HCT116 (cell line): ENCODE results near the gene LSAMP. TPM values are rescaled to one million over a fixed set of nuclear protein-coding genes. Genes with fewer than 3 reads are reported as not detected.

Experiments used
- ATAC-seq: fragments of 200-7000 bp; cut with Tn5 transposase; 2 replicates; pipeline ENCODE4 v1.9.1; 2020; ENCODE audit warnings: mild to moderate bottlenecking, moderate library complexity
- BruUV-seq: library from RNA; stranded (reverse); fragments of 400-500 nt; replicated peaks from 2 replicates; lab custom pipeline; 2021; lab: Mats Ljungman, UMichigan
- CTCF ChIA-PET: fragments of 300-600 bp; sonication (Branson Sonifier 250); formaldehyde crosslinking; loops from one replicate; lab custom pipeline; 2021; ENCODE audit warnings: antibody characterized with exemption; lab: Charles Lee
- POLR2A ChIA-PET: fragments of 300-600, 350-600 bp; sonication (Branson Sonifier 250); formaldehyde crosslinking; loops from one replicate; lab custom pipeline; 2021; ENCODE audit warnings: antibody characterized with exemption; lab: Charles Lee
- RAD21 ChIA-PET, 2 experiments: fragments of 300-600 bp; sonication (Branson Sonifier 250); formaldehyde crosslinking; loops; one replicate each; lab custom pipeline; 2023; ENCODE audit warnings: low total read pairs in 2 of 2; ENCODE audit not compliant: uncharacterized antibody in 2 of 2, unreplicated experiment in 2 of 2, low non-redundant PET in 1 of 2; lab: Charles Lee
- DNase-seq: peaks from one replicate; pipeline ENCODE4 v3.0.0-alpha.2; 2010; ENCODE audit warnings: low read depth, low spot score
- H2AFZ ChIP-seq: fragments of 200-600 bp; shearing (Covaris generic), sonication (generic); 2 replicates; pipeline ENCODE4 v1.6.1; 2017; ENCODE audit warnings: low read depth, mixed run types, mixed read lengths, antibody characterized with exemption, low read length; ENCODE audit not compliant: poor library complexity, severe bottlenecking
- H3K27ac ChIP-seq: 2 replicates; pipeline ENCODE4 v1.5.1; 2012; ENCODE audit warnings: low read depth, low read length
- H3K27me3 ChIP-seq: fragments of 200-600 bp; sonication (generic); 2 replicates; pipeline ENCODE4 v1.6.1; 2016; ENCODE audit warnings: mixed run types, low read length, mixed read lengths; ENCODE audit not compliant: insufficient read depth
- H3K36me3 ChIP-seq, 2 experiments: fragments of 200-500 bp in 1 of 2; fragments of 200-600 bp in 1 of 2; sonication (Bioruptor generic) in 1 of 2; sonication (generic) in 1 of 2; 2 replicates each; pipeline versions ENCODE4 v1.5.1 to v1.6.1; 2014 to 2016; ENCODE audit warnings: low read length in 2 of 2, inconsistent platforms in 1 of 2, mixed read lengths in 1 of 2, mixed run types in 1 of 2; ENCODE audit not compliant: insufficient read depth in 2 of 2, control insufficient read depth in 1 of 2
- H3K4me1 ChIP-seq, 2 experiments: fragments of 200-600 bp in 1 of 2; sonication (generic) in 1 of 2; 2 replicates each; pipeline versions ENCODE4 v1.5.1 to v1.6.1; 2012 to 2017; ENCODE audit warnings: low read length in 2 of 2, inconsistent platforms in 1 of 2, mild to moderate bottlenecking in 1 of 2, mixed read lengths in 1 of 2, mixed run types in 1 of 2, moderate library complexity in 1 of 2; ENCODE audit not compliant: insufficient read depth in 2 of 2, control insufficient read depth in 1 of 2
- H3K4me2 ChIP-seq: fragments of 200-600 bp; sonication (generic); 2 replicates; pipeline ENCODE4 v1.6.1; 2017; ENCODE audit warnings: mixed run types, low read length, mixed read lengths
- H3K4me3 ChIP-seq, 2 experiments: fragments of 200-600 bp in 1 of 2; sonication (generic) in 1 of 2; replicated peaks in 1 of 2; 2 replicates each; pipeline ENCODE4 v1.5.1; 2011 to 2016; ENCODE audit warnings: low read length in 2 of 2, control low read depth in 1 of 2, low read depth in 1 of 2, mild to moderate bottlenecking in 1 of 2, mixed read lengths in 1 of 2, mixed run types in 1 of 2
- H3K79me2 ChIP-seq: fragments of 200-600 bp; sonication (generic); 2 replicates; pipeline ENCODE4 v1.6.1; 2017; ENCODE audit warnings: mild to moderate bottlenecking, mixed run types, low read length, moderate library complexity, mixed read lengths; ENCODE audit not compliant: insufficient read depth
- H3K9ac ChIP-seq: fragments of 200-600 bp; sonication (generic); 2 replicates; pipeline ENCODE4 v1.6.1; 2016; ENCODE audit warnings: low read length, mixed read lengths
- H3K9me2 ChIP-seq: fragments of 200-600 bp; sonication (generic), shearing (Covaris generic); 2 replicates; pipeline ENCODE4 v1.6.1; 2017; ENCODE audit warnings: mixed run types, mild to moderate bottlenecking, moderate library complexity; ENCODE audit not compliant: insufficient read depth
- H3K9me3 ChIP-seq, 2 experiments: fragments of 200-500 bp in 1 of 2; fragments of 200-600 bp in 1 of 2; sonication (Bioruptor generic) in 1 of 2; sonication (generic) in 1 of 2; 2 replicates each; pipeline ENCODE4 v1.6.1; 2014 to 2017; ENCODE audit warnings: low read length in 2 of 2, mixed read lengths in 2 of 2, inconsistent platforms in 1 of 2, low read depth in 1 of 2, mild to moderate bottlenecking in 1 of 2, mixed run types in 1 of 2, moderate library complexity in 1 of 2; ENCODE audit not compliant: control insufficient read depth in 1 of 2, insufficient read depth in 1 of 2
- H4K20me1 ChIP-seq: fragments of 200-600 bp; sonication (generic), shearing (Covaris generic); 2 replicates; pipeline ENCODE4 v1.6.1; 2017; ENCODE audit warnings: mixed run types, mild to moderate bottlenecking, moderate library complexity; ENCODE audit not compliant: insufficient read depth
- CTCF ChIP-seq, 3 experiments: fragments of 200-600 bp in 1 of 3; sonication (generic) in 1 of 3; IDR thresholded peaks in 2 of 3; conservative IDR thresholded peaks in 1 of 3; 2 replicates each; pipeline ENCODE4 v1.5.1; 2012 to 2017; ENCODE audit warnings: low read depth in 2 of 3, low read length in 2 of 3, antibody characterized with exemption in 1 of 3, borderline replicate concordance in 1 of 3, control low read depth in 1 of 3, mild to moderate bottlenecking in 1 of 3, mixed read lengths in 1 of 3, mixed run types in 1 of 3, moderate library complexity in 1 of 3; ENCODE audit not compliant: insufficient read depth in 1 of 3
- EGR1 ChIP-seq: IDR thresholded peaks from 2 replicates; pipeline ENCODE4 v1.6.1; 2012; ENCODE audit warnings: low read depth
- ELF1 ChIP-seq: IDR thresholded peaks from 2 replicates; pipeline ENCODE4 v1.6.1; 2012; ENCODE audit warnings: low read depth, borderline replicate concordance
- EZH2phosphoT487 ChIP-seq: fragments of 200-600 bp; IDR thresholded peaks from 2 replicates; pipeline ENCODE4 v1.6.1; 2018; ENCODE audit warnings: antibody characterized with exemption, borderline replicate concordance
- FOSL1 ChIP-seq: IDR thresholded peaks from 2 replicates; pipeline ENCODE4 v1.6.1; 2012; ENCODE audit warnings: low read depth
- JUND ChIP-seq: IDR thresholded peaks from 2 replicates; pipeline ENCODE4 v1.6.1; 2012
- POLR2AphosphoS5 ChIP-seq: IDR thresholded peaks from 2 replicates; pipeline ENCODE4 v1.6.1; 2011; ENCODE audit warnings: mild to moderate bottlenecking, low read depth, low read length, moderate library complexity
- RAD21 ChIP-seq: IDR thresholded peaks from 2 replicates; pipeline ENCODE4 v1.6.1; 2012; ENCODE audit warnings: low read depth, mild to moderate bottlenecking
- SP1 ChIP-seq: IDR thresholded peaks from 2 replicates; pipeline ENCODE4 v1.6.1; 2012; ENCODE audit warnings: low read depth
- YY1 ChIP-seq: IDR thresholded peaks from 2 replicates; pipeline ENCODE4 v1.6.1; 2011; ENCODE audit warnings: low read length, low read depth, moderate library complexity, mild to moderate bottlenecking; ENCODE audit not compliant: insufficient replicate concordance; ENCODE audit errors: extremely low read depth
- ZBTB33 ChIP-seq: IDR thresholded peaks from 2 replicates; pipeline ENCODE4 v1.6.1; 2011; ENCODE audit warnings: mild to moderate bottlenecking, low read length, moderate library complexity; ENCODE audit not compliant: insufficient replicate concordance; ENCODE audit errors: extremely low read depth
- ZFX ChIP-seq: fragments of 450-650 bp; IDR thresholded peaks from 2 replicates; pipeline ENCODE4 v1.6.1; 2017
- ZNF274 ChIP-seq: fragments of 200-500 bp; sonication (Bioruptor generic); IDR thresholded peaks from 2 replicates; pipeline ENCODE4 v1.6.1; 2014; ENCODE audit warnings: mild to moderate bottlenecking, low read depth, low read length, inconsistent platforms
- intact Hi-C: fragments of 100-400 bp; cut with micrococcal nuclease; formaldehyde crosslinking; loops from 2 replicates; pipeline ENCODE4 v1.10.0; 2022
- total RNA-seq: library from RNA; stranded (reverse); gene quantifications from one replicate; pipeline ENCODE4 v1.2.1, GENCODE V29; 2021; ENCODE audit not compliant: unreplicated experiment

The LSAMP gene
- total RNA-seq, 1 experiment from 2014 or later: 0.25 TPM

GRCh38 chr3:115831864-115832263, 613.4 kb downstream of the LSAMP start:
- Histone ChIP-seq H3K9me2 (no peaks in the 10 kb centered on the region), H2AFZ (no peak overlapping the region), H3K27ac (no peak overlapping the region), H3K9ac (no peak overlapping the region), H3K79me2 (no peaks in the 10 kb centered on the region), H3K4me1 (no peaks in the 10 kb centered on the region), H3K27me3 (0 out of 2 replicates have a peak, but pooled peaks cover 4% of the 10 kb centered on the region), H3K4me3 (no peak overlapping the region), H3K9me3 (no peaks in the 10 kb centered on the region), H3K4me2 (no peak overlapping the region), H4K20me1 (no peaks in the 10 kb centered on the region), H3K36me3 (no peaks in the 10 kb centered on the region)
- ChIA-PET POLR2A (no interaction called here), CTCF (interaction anchor here (1.1 to 1.4 kb wide), 2 partner anchors 14 to 91 kb away, joined by 3 read pairs; no protein-coding TSS in a partner anchor), RAD21 (no interaction called here)
- no TSS peak for BruUV-seq
- intact Hi-C loops: loop anchor here (10.0 kb wide), 1 partner anchor 923 kb away; no protein-coding TSS in a partner anchor
- TF ChIP-seq FOSL1 (no peak), YY1 (no peak), SP1 (no peak), ELF1 (no peak), RAD21 (no peak), EGR1 (no peak), ZFX (no peak), JUND (no peak), ZNF274 (no peak), ZBTB33 (no peak), POLR2AphosphoS5 (no peak), CTCF (IDR thresholded peaks at IDR 0.05 in 2 of 3, conservative IDR thresholded peaks at IDR 0.05 in 1 of 3; ENCODE audit: borderline replicate concordance in 1 of 3, insufficient read depth in 1 of 3, low read depth in 2 of 3, low read length in 2 of 3) (no peak), EZH2phosphoT487 (no peak)
- DNase-seq: no peak
- ATAC-seq: no peak
